ENCODE measurements around the gene IL37.

The IL37 gene

GRCh38 chr2:112938904-112939303 lies 27.9 kb downstream of the IL37 start:
- Histone ChIP-seq H3K27me3 (ENCODE audit: insufficient read depth, insufficient read length) (no peaks in the 10 kb centered on the region), H3K4me3 (ENCODE audit: insufficient read length, low read depth) (no peak overlapping the region), H3K4me1 (ENCODE audit: insufficient read depth, insufficient read length) (no peaks in the 10 kb centered on the region), H3K36me3 (ENCODE audit: insufficient read depth, insufficient read length, low read length) (no peaks in the 10 kb centered on the region), H3K9me3 (ENCODE audit: insufficient read depth, low read length) (no peaks in the 10 kb centered on the region), H3K9ac (ENCODE audit: insufficient read length, low read depth) (no peak overlapping the region)
- no peak for DNase-seq (ENCODE audit: low read depth, low spot score)
- TF ChIP-seq SUZ12 (IDR thresholded peaks at IDR 0.05; ENCODE audit: extremely low read depth, insufficient read depth, insufficient read length) (no peak), ZNF274 (IDR thresholded peaks at IDR 0.05; ENCODE audit: low read depth, low read length) (no peak), YY1 (IDR thresholded peaks at IDR 0.05; ENCODE audit: insufficient read depth, insufficient read length) (no peak)

- Histone ChIP-seq H3K36me3 (ENCODE audit: insufficient read depth, insufficient read length, low read length) (no peaks in the 10 kb centered on the region), H3K9me3 (ENCODE audit: insufficient read depth, low read length) (no peaks in the 10 kb centered on the region), H3K4me1 (ENCODE audit: insufficient read depth, insufficient read length) (no peaks in the 10 kb centered on the region), H3K9ac (ENCODE audit: insufficient read length, low read depth) (no peak overlapping the region), H3K4me3 (ENCODE audit: insufficient read length, low read depth) (no peak overlapping the region), H3K27me3 (ENCODE audit: insufficient read depth, insufficient read length) (no peaks in the 10 kb centered on the region)
- no peak for TF ChIP-seq ZNF274 (IDR thresholded peaks at IDR 0.05; ENCODE audit: low read depth, low read length)
- no peak for TF ChIP-seq SUZ12 (IDR thresholded peaks at IDR 0.05; ENCODE audit: extremely low read depth, insufficient read depth, insufficient read length)
- no peak for DNase-seq (ENCODE audit: low read depth, low spot score)
These were observed 28.5 kb downstream of the IL37 start for GRCh38 chr2:112939425-112939824.

GRCh38 chr2:112940859-112941625 lies 30.1 kb downstream of the IL37 start:
- Histone ChIP-seq H3K9me3 (ENCODE audit: insufficient read depth, low read length) (no peaks in the 10 kb centered on the region), H3K4me3 (ENCODE audit: insufficient read length, low read depth) (no peak overlapping the region), H3K27me3 (ENCODE audit: insufficient read depth, insufficient read length) (no peaks in the 10 kb centered on the region), H3K4me1 (ENCODE audit: insufficient read depth, insufficient read length) (no peaks in the 10 kb centered on the region), H3K36me3 (ENCODE audit: insufficient read depth, insufficient read length, low read length) (no peaks in the 10 kb centered on the region), H3K9ac (ENCODE audit: insufficient read length, low read depth) (no peak overlapping the region)
- TF ChIP-seq SUZ12 (IDR thresholded peaks at IDR 0.05; ENCODE audit: extremely low read depth, insufficient read depth, insufficient read length) (no peak), ZNF274 (IDR thresholded peaks at IDR 0.05; ENCODE audit: low read depth, low read length) (no peak), YY1 (IDR thresholded peaks at IDR 0.05; ENCODE audit: insufficient read depth, insufficient read length) (no peak)
- DNase-seq (ENCODE audit: low read depth, low spot score), result no peak

- no peaks in the 10 kb centered on the region for H3K4me1 ChIP-seq (ENCODE audit: insufficient read depth, insufficient read length)
- peak; percentile 81 for DNase-seq (ENCODE audit: low read depth, low spot score)
- H3K4me3 ChIP-seq (ENCODE audit: insufficient read length, low read depth), result no peak overlapping the region
- H3K27me3 ChIP-seq (ENCODE audit: insufficient read depth, insufficient read length), result no peaks in the 10 kb centered on the region
- no peak overlapping the region for H3K9ac ChIP-seq (ENCODE audit: insufficient read length, low read depth)
- peaks cover 7% of the 10 kb centered on the region; the same call in 1 of the 2 replicates for H3K9me3 ChIP-seq (ENCODE audit: insufficient read depth, low read length)
- no peaks in the 10 kb centered on the region for H3K36me3 ChIP-seq (ENCODE audit: insufficient read depth, insufficient read length, low read length)
- no peak for TF ChIP-seq YY1 (IDR thresholded peaks at IDR 0.05; ENCODE audit: insufficient read depth, insufficient read length)
- no peak for TF ChIP-seq ZNF274 (IDR thresholded peaks at IDR 0.05; ENCODE audit: low read depth, low read length)
- no peak for TF ChIP-seq SUZ12 (IDR thresholded peaks at IDR 0.05; ENCODE audit: extremely low read depth, insufficient read depth, insufficient read length)
These were observed 31.0 kb downstream of the IL37 start for GRCh38 chr2:112941753-112942653.

- no peak for TF ChIP-seq SUZ12 (IDR thresholded peaks at IDR 0.05; ENCODE audit: extremely low read depth, insufficient read depth, insufficient read length)
- no peak for TF ChIP-seq YY1 (IDR thresholded peaks at IDR 0.05; ENCODE audit: insufficient read depth, insufficient read length)
- TF ChIP-seq ZNF274 (IDR thresholded peaks at IDR 0.05; ENCODE audit: low read depth, low read length), result no peak
- H3K9ac ChIP-seq (ENCODE audit: insufficient read length, low read depth), result no peak overlapping the region
These were observed 31.7 kb downstream of the IL37 start for GRCh38 chr2:112942654-112943002.

DNA sequence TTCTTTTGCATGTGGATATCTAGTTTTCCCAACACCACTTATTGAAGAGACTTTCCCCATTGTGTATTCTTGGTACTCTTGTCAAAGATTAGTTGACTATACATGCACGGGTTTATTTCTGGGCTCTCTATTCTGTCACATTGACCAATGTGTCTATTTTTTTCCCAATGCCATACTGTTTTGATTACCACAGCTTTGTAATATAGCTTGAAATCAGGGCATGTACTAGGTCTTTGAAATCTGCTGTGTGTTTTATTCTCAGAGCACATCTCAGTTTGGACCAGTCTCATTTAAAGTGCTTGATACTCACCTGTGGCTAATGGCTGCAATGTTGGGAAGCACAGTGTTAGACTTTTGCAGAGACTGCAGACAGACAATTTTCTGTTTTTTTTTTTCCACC lies 34.0 kb downstream of the IL37 start:
- no peak for TF ChIP-seq SUZ12 (IDR thresholded peaks at IDR 0.05; ENCODE audit: extremely low read depth, insufficient read depth, insufficient read length)
- no peak for TF ChIP-seq ZNF274 (IDR thresholded peaks at IDR 0.05; ENCODE audit: low read depth, low read length)
- TF ChIP-seq YY1 (IDR thresholded peaks at IDR 0.05; ENCODE audit: insufficient read depth, insufficient read length), result no peak
- Histone ChIP-seq H3K9ac (ENCODE audit: insufficient read length, low read depth) (no peak overlapping the region), H3K27me3 (ENCODE audit: insufficient read depth, insufficient read length) (no peaks in the 10 kb centered on the region), H3K4me1 (ENCODE audit: insufficient read depth, insufficient read length) (no peaks in the 10 kb centered on the region), H3K4me3 (ENCODE audit: insufficient read length, low read depth) (no peak overlapping the region), H3K36me3 (ENCODE audit: insufficient read depth, insufficient read length, low read length) (no peaks in the 10 kb centered on the region), H3K9me3 (ENCODE audit: insufficient read depth, low read length) (peaks cover 18% of the 10 kb centered on the region; the same call in 1 of the 2 replicates)
- DNase-seq (ENCODE audit: low read depth, low spot score), result no peak

More at GRCh38 chr2:112942654-112943002, 31.7 kb downstream of the IL37 start:
- no peak for DNase-seq (ENCODE audit: low read depth, low spot score)
- no peak overlapping the region for H3K4me3 ChIP-seq (ENCODE audit: insufficient read length, low read depth)
- no peaks in the 10 kb centered on the region for H3K36me3 ChIP-seq (ENCODE audit: insufficient read depth, insufficient read length, low read length)
- H3K9me3 ChIP-seq (ENCODE audit: insufficient read depth, low read length), result peaks cover 14% of the 10 kb centered on the region; the same call in 1 of the 2 replicates
- no peaks in the 10 kb centered on the region for H3K27me3 ChIP-seq (ENCODE audit: insufficient read depth, insufficient read length)
- H3K4me1 ChIP-seq (ENCODE audit: insufficient read depth, insufficient read length), result no peaks in the 10 kb centered on the region

DNA sequence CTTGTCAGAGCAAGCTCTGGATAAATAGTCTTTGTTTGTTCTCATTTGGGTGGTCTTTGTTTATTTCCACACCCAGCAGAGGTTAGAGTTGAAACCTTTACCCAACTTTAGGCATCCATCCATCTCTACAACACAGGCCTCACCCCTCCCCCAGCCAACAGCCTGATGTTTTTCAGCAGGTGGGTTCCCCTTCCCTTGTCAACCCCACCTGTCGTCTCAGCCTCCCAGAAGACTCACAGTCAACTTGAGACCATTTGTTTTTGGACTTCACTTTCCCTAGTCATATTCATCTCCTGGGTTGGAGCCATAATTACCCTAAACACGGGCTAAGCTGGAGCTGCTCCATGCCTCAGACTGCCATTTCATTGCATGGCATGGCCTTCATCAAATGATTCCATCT lies 35.1 kb downstream of the IL37 start:
- Histone ChIP-seq H3K4me1 (ENCODE audit: insufficient read depth, insufficient read length) (no peaks in the 10 kb centered on the region), H3K36me3 (ENCODE audit: insufficient read depth, insufficient read length, low read length) (no peaks in the 10 kb centered on the region), H3K9ac (ENCODE audit: insufficient read length, low read depth) (no peak overlapping the region), H3K27me3 (ENCODE audit: insufficient read depth, insufficient read length) (no peaks in the 10 kb centered on the region), H3K4me3 (ENCODE audit: insufficient read length, low read depth) (no peak overlapping the region), H3K9me3 (ENCODE audit: insufficient read depth, low read length) (peaks cover 18% of the 10 kb centered on the region; the same call in 1 of the 2 replicates)
- DNase-seq (ENCODE audit: low read depth, low spot score), result no peak
- TF ChIP-seq ZNF274 (IDR thresholded peaks at IDR 0.05; ENCODE audit: low read depth, low read length) (no peak), SUZ12 (IDR thresholded peaks at IDR 0.05; ENCODE audit: extremely low read depth, insufficient read depth, insufficient read length) (no peak), YY1 (IDR thresholded peaks at IDR 0.05; ENCODE audit: insufficient read depth, insufficient read length) (no peak)
